Dedifferentiated amniotic fluid mesenchymal stem cell (primary cell): ENCODE data around the gene RAD51B.

Experiments
- DNase-seq: peaks from one replicate; pipeline ENCODE4 v3.0.0-alpha.2; 2016; ENCODE audit errors: extremely low spot score

Gene RAD51B

DNA sequence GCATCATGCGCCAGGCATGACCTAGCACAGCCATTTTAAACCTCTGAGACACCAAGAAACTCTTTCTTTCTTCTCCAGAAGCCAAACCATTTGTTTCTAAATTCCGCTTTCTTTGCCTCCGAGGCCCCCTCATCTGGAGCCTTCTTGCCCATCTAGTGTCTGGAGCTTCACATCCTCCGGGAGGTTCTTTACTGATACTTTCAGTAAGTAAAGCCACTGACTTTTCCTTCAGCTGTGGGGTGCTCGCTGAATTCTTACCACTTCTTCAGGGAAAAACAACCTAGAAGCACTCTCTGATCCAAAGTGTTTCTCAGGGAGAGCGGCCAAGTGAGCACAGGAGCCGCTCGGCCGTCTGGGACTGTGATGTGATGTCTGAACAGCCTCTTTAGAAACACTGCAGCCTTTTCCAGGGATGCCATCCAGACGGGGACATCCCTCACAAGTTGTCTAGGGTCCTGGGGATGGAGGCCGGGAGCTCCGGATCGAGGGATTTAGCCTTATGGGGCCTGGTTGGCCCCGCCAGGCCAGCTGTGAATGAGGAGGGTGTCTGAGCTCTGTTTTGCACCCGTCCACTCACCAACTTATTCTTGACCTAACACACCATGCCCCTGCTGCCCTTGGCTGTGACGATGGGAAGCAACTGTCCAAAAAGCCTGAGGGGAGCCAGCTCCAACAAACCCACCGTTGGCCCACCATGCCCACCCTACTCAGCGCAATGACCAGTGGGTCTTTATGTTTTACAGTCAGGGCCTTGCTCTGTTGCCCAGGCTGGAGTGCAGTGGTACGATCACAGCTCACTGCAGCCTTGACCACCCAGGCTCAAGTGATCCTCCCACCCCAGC lies 812.7 kb downstream of the RAD51B start:
- DNase-seq: no peak

- no peak for DNase-seq
Observed at GRCh38 chr14:68633131-68633991, 813.8 kb downstream of the RAD51B start.

- DNase-seq: no peak
Observed at GRCh38 chr14:68634332-68634731, 814.8 kb downstream of the RAD51B start.

- no peak for DNase-seq
Observed at GRCh38 chr14:68634874-68635595, 815.5 kb downstream of the RAD51B start.

DNA sequence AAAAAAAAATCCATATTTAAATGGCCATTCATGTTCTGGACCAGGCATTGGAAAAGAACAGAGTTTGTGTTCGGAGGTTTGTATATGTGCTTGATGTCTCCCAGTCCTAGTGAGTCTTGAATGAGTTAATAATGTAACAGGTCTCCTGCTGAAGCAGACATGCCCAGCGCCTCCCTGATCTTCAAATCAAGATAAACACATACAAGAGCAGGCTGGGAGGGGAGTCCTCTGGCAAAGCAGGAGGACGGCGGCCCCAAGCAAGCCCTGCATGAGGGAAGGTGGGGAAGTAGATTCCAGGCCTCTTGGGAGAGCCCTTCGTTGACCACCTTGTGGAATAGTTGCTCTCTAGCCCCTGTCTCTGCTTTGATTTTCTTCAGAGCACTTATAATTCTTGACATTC lies 817.0 kb downstream of the RAD51B start:
- no peak for DNase-seq

DNA sequence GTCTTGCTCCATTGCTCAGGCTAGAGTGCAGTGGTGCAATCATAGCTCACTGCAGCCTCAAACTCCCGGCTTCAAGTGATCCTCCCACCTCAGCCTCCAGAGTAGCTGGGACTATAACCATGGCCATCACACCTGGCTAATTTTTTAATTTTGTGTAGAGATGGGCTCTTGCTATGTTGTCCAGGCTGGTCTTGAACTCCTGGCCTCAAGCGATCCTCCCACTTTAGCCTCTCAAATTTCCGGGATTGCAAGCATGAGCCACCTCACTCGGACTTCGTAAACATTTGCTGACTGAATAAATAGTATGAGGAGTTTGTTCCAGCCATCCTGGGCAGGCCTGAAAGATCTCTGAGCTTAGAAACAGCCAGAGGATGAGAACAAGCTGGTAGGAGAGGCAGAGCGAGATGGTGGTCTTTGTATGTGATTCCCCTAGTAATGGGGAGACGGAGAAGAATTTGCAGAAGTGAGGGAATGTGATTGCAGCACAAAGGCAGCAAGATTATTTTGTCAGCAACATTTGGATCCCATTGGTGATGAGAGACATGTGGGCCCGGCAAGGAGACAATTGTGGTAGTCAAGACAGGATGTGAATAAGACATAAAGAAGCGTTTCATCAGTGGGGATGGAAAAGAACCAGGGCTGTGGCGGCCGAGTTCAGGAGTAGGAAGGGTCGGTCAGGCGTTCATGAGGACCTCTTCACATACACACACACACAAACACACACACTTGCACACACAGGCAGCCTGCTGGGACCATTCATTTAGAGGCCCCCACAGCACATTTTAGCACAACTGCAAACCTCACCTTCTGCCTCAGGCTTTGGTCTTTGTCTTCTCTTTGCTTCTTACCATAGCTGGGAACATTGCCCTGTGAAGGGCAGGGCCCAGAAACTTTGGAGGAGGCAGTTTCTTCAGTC lies 817.8 kb downstream of the RAD51B start:
- no peak for DNase-seq

- DNase-seq: no peak
Observed at GRCh38 chr14:68638141-68638999, 818.8 kb downstream of the RAD51B start.

DNA sequence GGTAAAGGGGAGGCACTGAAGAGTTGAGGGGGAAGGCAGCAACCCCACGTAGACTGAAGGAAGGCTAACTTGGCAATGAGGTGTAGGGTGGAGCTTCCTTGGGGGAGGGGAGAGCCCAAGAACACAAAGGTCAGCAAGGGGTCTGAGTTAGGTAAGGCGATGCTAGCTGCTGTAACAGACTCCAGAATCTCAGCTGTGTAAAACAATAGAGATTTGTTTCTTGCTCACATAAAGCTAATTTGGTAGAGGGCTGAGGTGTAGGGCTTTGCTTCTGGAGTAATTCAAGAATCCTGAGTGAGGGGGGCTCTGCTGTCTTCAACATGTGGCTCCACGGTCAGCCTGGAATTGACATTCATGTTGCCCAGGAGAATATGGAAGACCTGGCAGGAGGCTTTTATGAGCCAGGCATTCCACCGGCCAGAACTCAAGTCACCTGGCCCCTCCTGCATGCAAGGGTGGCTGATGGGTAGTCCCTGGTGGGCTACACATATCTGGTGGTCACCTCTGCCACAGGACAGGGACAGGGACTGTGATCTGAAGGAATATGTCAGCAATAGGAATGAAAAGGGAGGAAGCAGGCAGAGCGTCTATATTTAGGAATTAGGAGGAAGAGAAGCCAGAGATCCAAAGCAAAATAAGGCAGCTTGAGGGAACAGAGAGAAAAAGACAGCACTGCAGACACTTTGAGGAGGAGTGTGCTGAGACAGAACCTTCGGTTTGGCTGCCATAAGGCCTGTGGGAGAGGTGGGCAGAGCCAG lies 819.6 kb downstream of the RAD51B start:
- no peak for DNase-seq

GRCh38 chr14:68639758-68640574 lies 820.4 kb downstream of the RAD51B start:
- DNase-seq: no peak

GRCh38 chr14:68643673-68644072 lies 824.1 kb downstream of the RAD51B start:
- DNase-seq: no peak

GRCh38 chr14:68644101-68644500 lies 824.5 kb downstream of the RAD51B start:
- no peak for DNase-seq

DNA sequence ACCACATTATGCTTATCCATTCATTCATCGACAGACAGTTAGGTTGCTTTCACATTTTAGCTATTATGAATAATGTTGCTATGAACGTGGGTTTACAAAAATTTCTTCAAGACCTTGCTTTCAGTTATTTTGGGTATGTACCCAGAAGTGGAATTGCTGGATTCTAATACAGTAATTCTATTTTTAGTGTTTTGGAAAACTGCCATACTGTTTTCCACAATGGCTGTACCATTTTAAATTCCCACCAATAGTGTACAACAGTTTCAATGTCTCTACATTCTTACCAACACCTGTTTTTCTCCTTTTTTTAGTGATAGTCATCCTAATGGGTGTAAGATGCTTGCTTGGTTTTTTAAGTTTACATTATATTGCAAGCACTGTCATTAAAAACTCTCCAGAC lies 825.8 kb downstream of the RAD51B start:
- no peak for DNase-seq

GRCh38 chr14:68649476-68650189 lies 830.1 kb downstream of the RAD51B start:
- no peak for DNase-seq

DNA sequence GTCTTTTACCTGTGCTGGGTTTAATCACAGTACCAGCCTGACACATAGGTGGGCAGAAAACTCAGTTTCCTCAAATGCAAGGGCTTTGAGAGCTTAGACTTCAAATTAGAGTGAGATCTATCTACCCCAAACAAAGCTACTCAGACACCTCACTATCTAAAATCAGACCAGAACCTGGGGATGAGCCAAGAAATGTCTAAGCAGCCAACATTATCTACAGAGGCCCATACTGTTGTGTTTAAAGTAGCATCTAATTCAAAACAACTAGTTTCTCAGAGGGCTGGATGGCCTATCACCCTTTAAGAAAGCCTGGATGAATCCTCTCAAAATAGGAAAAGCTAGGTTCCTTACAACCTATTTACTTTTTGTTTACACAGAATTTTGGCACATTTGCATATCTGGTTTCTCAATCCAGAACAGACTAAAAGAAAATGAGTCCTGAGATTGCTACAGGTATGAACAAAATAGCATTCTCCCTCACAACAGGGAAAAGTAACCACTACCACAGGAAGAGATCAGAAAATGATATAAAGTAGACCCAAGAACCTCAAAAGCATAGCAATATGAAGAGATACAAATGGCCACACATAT lies 830.9 kb downstream of the RAD51B start:
- DNase-seq: no peak

DNA sequence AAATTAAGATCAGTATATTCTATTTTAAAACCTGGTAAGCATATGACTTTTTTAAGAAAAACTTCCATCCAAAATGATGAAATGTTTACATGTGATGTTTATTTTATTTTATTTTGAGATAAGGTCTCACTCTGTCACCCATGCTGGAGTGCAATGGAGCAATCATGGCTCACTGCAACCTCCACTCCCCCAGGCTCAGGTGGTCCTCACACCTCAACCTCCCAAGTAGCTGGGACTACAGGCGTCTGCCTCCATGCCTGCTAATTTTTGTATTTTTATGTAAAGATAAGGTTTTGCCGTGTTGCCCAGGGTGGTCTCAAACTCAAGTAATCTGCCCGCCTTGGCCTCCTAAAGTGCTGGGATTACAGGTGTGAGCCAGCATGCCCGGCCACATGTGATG lies 831.5 kb downstream of the RAD51B start:
- no peak for DNase-seq

DNA sequence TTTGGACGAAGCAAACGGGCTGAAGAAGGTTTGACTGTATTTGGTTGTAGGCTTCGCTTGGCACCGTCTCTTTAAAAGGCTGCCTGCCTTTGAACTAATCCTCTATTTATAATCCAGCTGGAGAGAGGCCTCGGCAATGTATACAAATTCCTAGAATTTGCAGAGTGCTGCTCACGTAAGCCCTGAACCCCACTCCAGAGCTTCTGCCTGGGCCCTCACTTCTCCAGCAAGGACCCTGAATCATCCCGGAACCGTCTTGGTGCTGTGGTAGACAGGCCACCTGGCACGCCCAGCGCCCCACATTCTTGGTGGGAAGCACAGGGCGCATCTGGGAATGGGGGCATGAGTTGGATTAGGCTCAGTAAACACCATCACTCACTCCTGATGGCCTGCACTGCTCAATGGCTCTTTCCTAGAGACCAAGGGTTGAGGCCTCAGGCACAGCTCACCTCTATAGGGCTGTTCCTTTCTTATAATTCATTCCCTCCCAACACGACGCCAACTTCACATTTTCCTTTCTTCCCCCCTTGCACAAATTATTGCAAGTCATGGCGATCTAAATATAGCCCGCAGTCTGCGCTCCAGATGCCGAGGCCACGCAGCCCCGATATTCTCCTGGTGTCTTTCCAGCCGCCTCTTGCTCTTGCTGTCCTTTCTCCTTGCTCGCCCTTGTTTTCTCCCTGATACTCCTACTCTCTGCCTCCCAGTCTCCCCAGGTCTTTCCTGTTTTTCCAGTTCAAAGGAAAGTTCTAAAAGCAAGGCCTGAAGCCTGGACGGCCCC lies 832.3 kb downstream of the RAD51B start:
- DNase-seq: no peak

- DNase-seq: no peak
Observed at GRCh38 chr14:68652433-68652690, 832.8 kb downstream of the RAD51B start.
